ENCODE measurements around the gene ZSCAN9.

GRCh38 chr6:28205879-28206278, 19.2 kb upstream of the ZSCAN9 start:
- TF ChIP-seq, protein P1, sequence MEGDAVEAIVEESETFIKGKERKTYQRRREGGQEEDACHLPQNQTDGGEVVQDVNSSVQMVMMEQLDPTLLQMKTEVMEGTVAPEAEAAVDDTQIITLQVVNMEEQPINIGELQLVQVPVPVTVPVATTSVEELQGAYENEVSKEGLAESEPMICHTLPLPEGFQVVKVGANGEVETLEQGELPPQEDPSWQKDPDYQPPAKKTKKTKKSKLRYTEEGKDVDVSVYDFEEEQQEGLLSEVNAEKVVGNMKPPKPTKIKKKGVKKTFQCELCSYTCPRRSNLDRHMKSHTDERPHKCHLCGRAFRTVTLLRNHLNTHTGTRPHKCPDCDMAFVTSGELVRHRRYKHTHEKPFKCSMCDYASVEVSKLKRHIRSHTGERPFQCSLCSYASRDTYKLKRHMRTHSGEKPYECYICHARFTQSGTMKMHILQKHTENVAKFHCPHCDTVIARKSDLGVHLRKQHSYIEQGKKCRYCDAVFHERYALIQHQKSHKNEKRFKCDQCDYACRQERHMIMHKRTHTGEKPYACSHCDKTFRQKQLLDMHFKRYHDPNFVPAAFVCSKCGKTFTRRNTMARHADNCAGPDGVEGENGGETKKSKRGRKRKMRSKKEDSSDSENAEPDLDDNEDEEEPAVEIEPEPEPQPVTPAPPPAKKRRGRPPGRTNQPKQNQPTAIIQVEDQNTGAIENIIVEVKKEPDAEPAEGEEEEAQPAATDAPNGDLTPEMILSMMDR (IDR thresholded peaks at IDR 0.05): no peak
- TF ChIP-seq POLR2AphosphoS5 (IDR thresholded peaks at IDR 0.05; ENCODE audit: low read depth, low read length): no peak
